Measurements from ENCODE around the gene TELO2. TPM values are rescaled to one million over a fixed set of nuclear protein-coding genes. Genes with fewer than 3 reads are reported as not detected.

The TELO2 gene
- total RNA-seq, 1 donor from 2014 or later = 7.9 TPM

GRCh38 chr16:1535391-1536291 is 42.5 kb downstream of the TELO2 start:
- DNase-seq (ENCODE audit: low spot score) = no peak

- no peak for DNase-seq (ENCODE audit: low spot score)
Measured at GRCh38 chr16:1536601-1537000, 43.4 kb downstream of the TELO2 start.

- DNase-seq (ENCODE audit: low spot score) = no peak
Measured at GRCh38 chr16:1537138-1537577, 44.0 kb downstream of the TELO2 start.

GRCh38 chr16:1537763-1538289 is 44.7 kb downstream of the TELO2 start:
- DNase-seq (ENCODE audit: low spot score) = no peak

- DNase-seq (ENCODE audit: low spot score) = no peak
Measured at GRCh38 chr16:1538804-1539520, 45.8 kb downstream of the TELO2 start.

- DNase-seq (ENCODE audit: low spot score) = no peak
Measured at GRCh38 chr16:1539720-1540555, 46.8 kb downstream of the TELO2 start.

GRCh38 chr16:1540556-1540855 is 47.3 kb downstream of the TELO2 start:
- no peak for DNase-seq (ENCODE audit: low spot score)

- DNase-seq (ENCODE audit: low spot score) = no peak
Measured at GRCh38 chr16:1541293-1542165, 48.4 kb downstream of the TELO2 start.

- DNase-seq (ENCODE audit: low spot score) = no peak
Measured at GRCh38 chr16:1542166-1542500, 49.0 kb downstream of the TELO2 start.

- DNase-seq (ENCODE audit: low spot score) = no peak
Measured at GRCh38 chr16:1542533-1542932, 49.4 kb downstream of the TELO2 start.

- peak; percentile 67 for DNase-seq (ENCODE audit: low spot score)
Measured at GRCh38 chr16:1543085-1543896, 50.1 kb downstream of the TELO2 start.

GRCh38 chr16:1545044-1546040 is 52.2 kb downstream of the TELO2 start:
- DNase-seq (ENCODE audit: low spot score) = peak; percentile 73

- no peak for DNase-seq (ENCODE audit: low spot score)
Measured at GRCh38 chr16:1546430-1546829, 53.3 kb downstream of the TELO2 start.

- no peak for DNase-seq (ENCODE audit: low spot score)
Measured at GRCh38 chr16:1548233-1548632, 55.1 kb downstream of the TELO2 start.

- DNase-seq (ENCODE audit: low spot score) = no peak
Measured at GRCh38 chr16:1548727-1549126, 55.6 kb downstream of the TELO2 start.

GRCh38 chr16:1550069-1550468 is 56.9 kb downstream of the TELO2 start:
- DNase-seq (ENCODE audit: low spot score) = no peak

GRCh38 chr16:1550696-1551095 is 57.5 kb downstream of the TELO2 start:
- DNase-seq (ENCODE audit: low spot score) = no peak

GRCh38 chr16:1551166-1551565 is 58.0 kb downstream of the TELO2 start:
- DNase-seq (ENCODE audit: low spot score) = no peak

GRCh38 chr16:1552129-1552528 is 59.0 kb downstream of the TELO2 start:
- no peak for DNase-seq (ENCODE audit: low spot score)
